PC-3 (cell line): Measurements from ENCODE around the gene GPC5. TPM values are rescaled to one million over a fixed set of nuclear protein-coding genes. Genes with fewer than 3 reads are reported as not detected.
"Not testable (repeated sequence)": the region's sequence is repeated elsewhere in the genome, so short reads cannot be mapped to it uniquely, and the experiment has no call there.

ENCODE experiments used
- ATAC-seq: fragments of 200-7000 bp; cut with Tn5 transposase; 2 replicates; pipeline ENCODE4 v1.9.1; 2020; ENCODE audit warnings: mild to moderate bottlenecking, moderate library complexity
- BruUV-seq: library from RNA; stranded (reverse); fragments of 400-500 nt; replicated peaks from 2 replicates; lab custom pipeline; 2021; lab: Mats Ljungman, UMichigan
- CTCF ChIA-PET: fragments of 300-600 bp; sonication (Branson Sonifier 250); formaldehyde crosslinking; loops from one replicate; lab custom pipeline; 2022; ENCODE audit warnings: antibody characterized with exemption; lab: Charles Lee
- POLR2A ChIA-PET: fragments of 300-600 bp; sonication (Branson Sonifier 250); formaldehyde crosslinking; loops from one replicate; lab custom pipeline; 2022; ENCODE audit warnings: antibody characterized with exemption; ENCODE audit not compliant: unreplicated experiment; lab: Charles Lee
- DNase-seq: peaks from one replicate; pipeline ENCODE4 v3.0.0-alpha.2; 2015
- H2AFZ ChIP-seq: fragments of 300-600 bp; sonication (generic); 2 replicates; pipeline ENCODE4 v1.6.0; 2016; ENCODE audit warnings: antibody characterized with exemption, low read length
- H3F3A ChIP-seq: fragments of 300-600 bp; sonication (generic); one replicate; pipeline ENCODE4 v1.6.0; 2017; ENCODE audit warnings: antibody characterized with exemption, low read length, control low read depth, mild to moderate bottlenecking; ENCODE audit not compliant: unreplicated experiment
- H3K27ac ChIP-seq: fragments of 300-600 bp; sonication (generic); 2 replicates; pipeline ENCODE4 v1.5.1; 2016; ENCODE audit warnings: mild to moderate bottlenecking, low read length
- H3K27me3 ChIP-seq: fragments of 300-600 bp; sonication (generic); 2 replicates; pipeline ENCODE4 v1.6.1; 2016; ENCODE audit warnings: low read length, mixed read lengths
- H3K36me3 ChIP-seq: fragments of 300-600 bp; sonication (generic); 2 replicates; pipeline ENCODE4 v1.6.1; 2016; ENCODE audit warnings: low read depth, mixed run types, low read length, mixed read lengths
- H3K4me1 ChIP-seq: fragments of 300-600 bp; sonication (generic); 2 replicates; pipeline ENCODE4 v1.5.1; 2016; ENCODE audit warnings: low read length; ENCODE audit not compliant: insufficient read depth
- H3K4me2 ChIP-seq: fragments of 300-600 bp; sonication (generic); 2 replicates; pipeline ENCODE4 v1.6.0; 2016; ENCODE audit warnings: low read length
- H3K4me3 ChIP-seq: fragments of 300-600 bp; sonication (generic); 2 replicates; pipeline ENCODE4 v1.5.1; 2016; ENCODE audit warnings: mild to moderate bottlenecking, low read length, mixed read lengths
- H3K79me2 ChIP-seq: fragments of 300-600 bp; sonication (generic); 2 replicates; pipeline ENCODE4 v1.6.1; 2017; ENCODE audit warnings: low read length, mixed read lengths
- H3K9ac ChIP-seq: fragments of 300-600 bp; sonication (generic); 2 replicates; pipeline ENCODE4 v1.6.0; 2016; ENCODE audit warnings: mild to moderate bottlenecking, low read length
- H3K9me2 ChIP-seq: fragments of 300-600 bp; sonication (generic); replicated peaks from 2 replicates; pipeline ENCODE4 v1.6.1; 2016; ENCODE audit warnings: mixed run types, low read length, mixed read lengths
- H3K9me3 ChIP-seq: fragments of 300-600 bp; sonication (generic); 2 replicates; pipeline ENCODE4 v1.6.1; 2016; ENCODE audit warnings: low read length, mixed read lengths
- H4K20me1 ChIP-seq: fragments of 300-600 bp; sonication (generic); 2 replicates; pipeline ENCODE4 v1.6.1; 2016; ENCODE audit warnings: low read length, mixed read lengths
- EZH2 ChIP-seq: fragments of 300-600 bp; sonication (generic); IDR thresholded peaks from one replicate; pipeline ENCODE4 v1.6.1; 2017; ENCODE audit warnings: antibody characterized with exemption, mild to moderate bottlenecking, low read length; ENCODE audit not compliant: unreplicated experiment
- EZH2phosphoT487 ChIP-seq: fragments of 300-600 bp; sonication (generic); IDR thresholded peaks from 2 replicates; pipeline ENCODE4 v1.6.1; 2018; ENCODE audit warnings: mild to moderate bottlenecking, antibody characterized with exemption, low read length, borderline replicate concordance
- intact Hi-C: fragments of 100-400 bp; cut with micrococcal nuclease; formaldehyde crosslinking; loops from 2 replicates; pipeline ENCODE4 v1.9.0; 2023
- total RNA-seq: library from RNA; depleted of rRNA; stranded (reverse); fragments of >200 nt; gene quantifications from 2 replicates; pipeline ENCODE4 v1.2.3, GENCODE V29; 2014
- TF ChIP-seq, protein P1 (sequence below): fragments of 300-600 bp; sonication (generic); conservative IDR thresholded peaks from 2 replicates; pipeline ENCODE4 v1.5.1; 2017; ENCODE audit warnings: antibody characterized with exemption, low read depth, mild to moderate bottlenecking, low read length

The GPC5 gene
- total RNA-seq, 1 experiment from 2014 or later, result not detected

DNA sequence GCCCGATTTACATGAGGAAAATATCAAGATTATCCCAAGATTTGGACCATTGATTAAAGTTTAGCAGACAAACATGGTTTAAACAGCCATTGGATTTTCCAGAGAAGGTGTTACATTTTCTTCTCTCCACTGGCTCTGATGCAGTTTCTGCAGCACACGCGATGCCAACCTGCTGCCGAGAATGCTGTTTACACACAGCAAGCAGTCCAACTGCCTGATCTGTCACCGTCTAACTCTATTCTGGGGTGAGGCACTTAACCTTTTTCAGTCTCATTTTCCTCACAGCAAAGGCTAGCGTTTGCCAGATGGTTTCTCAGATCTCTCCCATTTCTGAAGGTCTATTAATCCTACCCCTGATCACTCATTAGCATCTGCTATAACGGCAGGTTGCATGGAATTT lies 1064.7 kb downstream of the GPC5 start:
- Histone ChIP-seq H3K36me3 (no peaks in the 10 kb centered on the region), H3K4me3 (no peak overlapping the region), H3K4me2 (no peak overlapping the region), H3K79me2 (no peaks in the 10 kb centered on the region), H3K27me3 (no peaks in the 10 kb centered on the region), H3K27ac (no peak overlapping the region), H3K9me2 (no peaks in the 10 kb centered on the region), H2AFZ (no peak overlapping the region), H3K9me3 (no peaks in the 10 kb centered on the region), H3K9ac (no peak overlapping the region), H3F3A (no peaks in the 10 kb centered on the region), H3K4me1 (no peaks in the 10 kb centered on the region), H4K20me1 (no peaks in the 10 kb centered on the region)
- BruUV-seq, result no TSS peak
- intact Hi-C loops, result no loop called here
- TF ChIP-seq, protein P1, sequence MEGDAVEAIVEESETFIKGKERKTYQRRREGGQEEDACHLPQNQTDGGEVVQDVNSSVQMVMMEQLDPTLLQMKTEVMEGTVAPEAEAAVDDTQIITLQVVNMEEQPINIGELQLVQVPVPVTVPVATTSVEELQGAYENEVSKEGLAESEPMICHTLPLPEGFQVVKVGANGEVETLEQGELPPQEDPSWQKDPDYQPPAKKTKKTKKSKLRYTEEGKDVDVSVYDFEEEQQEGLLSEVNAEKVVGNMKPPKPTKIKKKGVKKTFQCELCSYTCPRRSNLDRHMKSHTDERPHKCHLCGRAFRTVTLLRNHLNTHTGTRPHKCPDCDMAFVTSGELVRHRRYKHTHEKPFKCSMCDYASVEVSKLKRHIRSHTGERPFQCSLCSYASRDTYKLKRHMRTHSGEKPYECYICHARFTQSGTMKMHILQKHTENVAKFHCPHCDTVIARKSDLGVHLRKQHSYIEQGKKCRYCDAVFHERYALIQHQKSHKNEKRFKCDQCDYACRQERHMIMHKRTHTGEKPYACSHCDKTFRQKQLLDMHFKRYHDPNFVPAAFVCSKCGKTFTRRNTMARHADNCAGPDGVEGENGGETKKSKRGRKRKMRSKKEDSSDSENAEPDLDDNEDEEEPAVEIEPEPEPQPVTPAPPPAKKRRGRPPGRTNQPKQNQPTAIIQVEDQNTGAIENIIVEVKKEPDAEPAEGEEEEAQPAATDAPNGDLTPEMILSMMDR, result no peak
- TF ChIP-seq EZH2 (no peak), EZH2phosphoT487 (no peak)
- ATAC-seq (no peak), DNase-seq (no peak)
- CTCF ChIA-PET, result no interaction called here
- POLR2A ChIA-PET, result no interaction called here

DNA sequence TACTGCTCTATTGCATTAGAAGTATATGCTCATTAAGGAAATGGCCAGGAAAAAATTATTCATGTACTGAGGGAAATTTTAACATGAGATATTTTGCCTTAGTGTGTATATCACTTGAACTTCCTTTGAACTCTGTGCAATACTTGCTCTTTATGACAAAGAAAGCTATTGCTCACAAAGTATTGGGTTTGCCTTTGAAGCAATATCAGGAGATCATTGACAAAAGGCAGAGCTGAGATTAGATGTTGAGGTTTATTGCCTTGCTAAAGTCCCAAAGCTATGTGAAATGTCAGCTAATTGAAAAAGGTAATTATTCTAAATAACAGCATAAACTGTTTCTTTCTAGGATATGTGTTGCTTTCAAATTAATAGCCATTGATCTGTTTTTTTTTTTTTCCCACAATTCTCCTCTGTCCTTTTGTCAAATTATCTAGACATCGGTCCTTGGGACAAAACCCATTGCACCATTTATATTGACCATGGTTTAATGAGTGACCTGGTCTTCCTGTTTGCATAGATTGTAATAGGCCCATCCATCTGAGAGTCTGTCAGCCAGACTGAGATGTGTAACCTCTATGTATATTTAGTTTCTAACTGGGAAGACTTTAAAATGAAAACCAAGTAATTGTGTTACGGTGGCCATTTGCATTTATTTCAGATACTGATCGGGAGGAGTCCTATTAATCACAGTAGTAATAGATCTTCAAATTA lies 1075.5 kb downstream of the GPC5 start:
- CTCF ChIA-PET, result interaction anchor here (0.6 kb wide), 1 partner anchor 316 kb away, joined by 3 read pairs; no protein-coding TSS in a partner anchor
- intact Hi-C loops, result no loop called here

DNA sequence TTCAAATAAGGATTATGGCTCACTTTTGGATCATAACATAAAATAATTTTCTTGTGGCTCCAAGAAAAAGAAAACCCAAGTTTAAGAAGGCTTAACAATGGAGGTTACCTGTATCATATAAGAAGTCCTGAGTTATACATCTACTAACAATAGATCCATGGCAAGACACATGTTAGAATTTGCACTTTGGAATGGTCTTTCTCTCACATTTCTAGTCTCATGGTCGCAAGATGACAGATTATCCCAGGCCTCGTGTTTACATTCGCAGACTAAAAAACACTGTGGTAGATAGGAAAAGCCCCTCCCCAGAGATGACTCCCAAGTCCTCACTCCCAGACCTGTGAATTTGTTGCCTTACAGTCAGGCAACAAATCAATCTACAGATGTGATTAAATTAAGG lies 1082.0 kb downstream of the GPC5 start:
- CTCF ChIA-PET, result no interaction called here

More for the DNA sequence above, 1075.5 kb downstream of the GPC5 start:
- no peaks in the 10 kb centered on the region for H3F3A ChIP-seq
- H2AFZ ChIP-seq, result no peak overlapping the region
- no peak overlapping the region for H3K4me3 ChIP-seq
- TF ChIP-seq EZH2, result no peak
- no peak for TF ChIP-seq EZH2phosphoT487
- H3K27me3 ChIP-seq, result no peaks in the 10 kb centered on the region
- no peak overlapping the region for H3K9ac ChIP-seq
- no peak overlapping the region for H3K4me2 ChIP-seq
- H3K79me2 ChIP-seq, result no peaks in the 10 kb centered on the region
- no TSS peak for BruUV-seq
- no peak overlapping the region for H3K27ac ChIP-seq
- no peaks in the 10 kb centered on the region for H3K36me3 ChIP-seq
- no peak for ATAC-seq
- H3K4me1 ChIP-seq, result no peaks in the 10 kb centered on the region
- no peaks in the 10 kb centered on the region for H4K20me1 ChIP-seq
- H3K9me3 ChIP-seq, result no peaks in the 10 kb centered on the region
- POLR2A ChIA-PET, result no interaction called here
- H3K9me2 ChIP-seq, result no peaks in the 10 kb centered on the region
- DNase-seq, result no peak

DNA sequence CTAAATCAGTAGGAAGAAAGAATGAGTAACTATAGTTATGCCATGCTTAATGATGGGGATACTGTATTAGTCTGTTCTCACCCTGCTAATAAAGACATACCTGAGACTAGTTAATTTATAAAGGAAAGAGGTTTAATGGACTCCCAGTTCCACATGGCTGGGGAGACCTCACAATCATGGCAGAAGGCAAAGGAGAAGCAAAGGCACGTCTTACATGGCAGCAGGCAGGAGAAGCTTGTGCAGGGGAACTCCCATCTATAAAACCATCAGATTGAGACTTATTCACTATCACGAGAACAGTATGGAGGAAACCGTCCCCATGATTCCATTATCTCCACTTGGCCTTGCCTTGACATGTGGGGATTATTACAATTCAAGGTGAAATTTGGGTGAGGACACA lies 1084.4 kb downstream of the GPC5 start:
- H3K4me1 ChIP-seq, DNase-seq, H3K36me3 ChIP-seq, H3K79me2 ChIP-seq, H3F3A ChIP-seq, H3K27me3 ChIP-seq, POLR2A ChIA-PET, H3K4me2 ChIP-seq, H4K20me1 ChIP-seq, H2AFZ ChIP-seq, H3K9me2 ChIP-seq, BruUV-seq, H3K9me3 ChIP-seq, ATAC-seq, H3K4me3 ChIP-seq, intact Hi-C loops, H3K9ac ChIP-seq, H3K27ac ChIP-seq, CTCF ChIA-PET: not testable (repeated sequence)

More for the DNA sequence above, 1082.0 kb downstream of the GPC5 start:
- no peaks in the 10 kb centered on the region for H3K9me2 ChIP-seq
- ATAC-seq, result no peak
- H3K79me2 ChIP-seq, result no peaks in the 10 kb centered on the region
- no peaks in the 10 kb centered on the region for H3F3A ChIP-seq
- POLR2A ChIA-PET, result no interaction called here
- no peak overlapping the region for H3K27ac ChIP-seq
- H3K4me3 ChIP-seq, result no peak overlapping the region
- no peak for DNase-seq
- no peaks in the 10 kb centered on the region for H3K4me1 ChIP-seq
- H4K20me1 ChIP-seq, result no peaks in the 10 kb centered on the region
- H2AFZ ChIP-seq, result no peak overlapping the region
- TF ChIP-seq EZH2, result no peak
- no TSS peak for BruUV-seq
- no peak overlapping the region for H3K4me2 ChIP-seq
- H3K9me3 ChIP-seq, result no peaks in the 10 kb centered on the region
- no peaks in the 10 kb centered on the region for H3K27me3 ChIP-seq
- no peaks in the 10 kb centered on the region for H3K36me3 ChIP-seq
- no peak overlapping the region for H3K9ac ChIP-seq
- intact Hi-C loops, result no loop called here
